A673 (cell line): Measurements from ENCODE around the gene ZG16. TPM values are rescaled to one million over a fixed set of nuclear protein-coding genes. Genes with fewer than 3 reads are reported as not detected.

Source experiments
- BruUV-seq: library from RNA; stranded (reverse); fragments of 400-500 nt; replicated peaks from 2 replicates; lab custom pipeline; 2021; lab: Mats Ljungman, UMichigan
- CTCF ChIA-PET: fragments of 300-600 bp; sonication (Branson Sonifier 250); formaldehyde crosslinking; loops from one replicate; lab custom pipeline; 2022; ENCODE audit warnings: antibody characterized with exemption; lab: Charles Lee
- POLR2A ChIA-PET: fragments of 300-600 bp; sonication (Branson Sonifier 250); formaldehyde crosslinking; loops from one replicate; lab custom pipeline; 2022; ENCODE audit warnings: antibody characterized with exemption; ENCODE audit not compliant: low non-redundant PET; lab: Charles Lee
- DNase-seq: peaks from one replicate; pipeline ENCODE4 v3.0.0-alpha.2; 2015; ENCODE audit warnings: low spot score
- H3K27ac ChIP-seq: fragments of 200-600 bp; sonication (generic); 2 replicates; pipeline ENCODE4 v1.5.1; 2016; ENCODE audit warnings: mixed run types, low read depth, mild to moderate bottlenecking, mixed read lengths, antibody characterized with exemption, low read length; ENCODE audit not compliant: poor library complexity, severe bottlenecking
- H3K27me3 ChIP-seq: fragments of 200-600 bp; sonication (generic); replicated peaks from 2 replicates; pipeline ENCODE4 v1.6.1; 2017; ENCODE audit warnings: mixed run types, low read depth, mild to moderate bottlenecking, mixed read lengths, antibody characterized with exemption, low read length; ENCODE audit not compliant: insufficient read depth, poor library complexity
- H3K36me3 ChIP-seq: fragments of 200-600 bp; sonication (generic); 2 replicates; pipeline ENCODE4 v1.6.1; 2016; ENCODE audit warnings: mixed run types, mild to moderate bottlenecking, mixed read lengths, antibody characterized with exemption, low read length; ENCODE audit not compliant: insufficient read depth, poor library complexity, severe bottlenecking
- H3K4me1 ChIP-seq: fragments of 200-600 bp; sonication (generic); 2 replicates; pipeline ENCODE4 v1.6.1; 2017; ENCODE audit warnings: mixed run types, mild to moderate bottlenecking, mixed read lengths, antibody characterized with exemption, low read length; ENCODE audit not compliant: insufficient read depth, poor library complexity, severe bottlenecking
- H3K4me3 ChIP-seq: fragments of 200-600 bp; sonication (generic); 2 replicates; pipeline ENCODE4 v1.5.1; 2016; ENCODE audit warnings: low read depth, mixed run types, mild to moderate bottlenecking, mixed read lengths, low read length; ENCODE audit not compliant: poor library complexity, severe bottlenecking
- H3K9me3 ChIP-seq: fragments of 200-600 bp; sonication (generic); 2 replicates; pipeline ENCODE4 v1.6.1; 2016; ENCODE audit warnings: mixed run types, low read depth, mild to moderate bottlenecking, mixed read lengths, antibody characterized with exemption, low read length; ENCODE audit not compliant: poor library complexity, severe bottlenecking
- CTCF ChIP-seq: fragments of 300-800, 200-600 bp; sonication (generic); conservative IDR thresholded peaks from 2 replicates; pipeline ENCODE4 v1.5.1; 2017; ENCODE audit warnings: low read depth, mild to moderate bottlenecking, antibody characterized with exemption, low read length, moderate library complexity, mixed read lengths
- EZH2 ChIP-seq: fragments of 200-600 bp; sonication (generic); IDR thresholded peaks from 2 replicates; pipeline ENCODE4 v1.6.1; 2017; ENCODE audit warnings: borderline replicate concordance, low read depth, mild to moderate bottlenecking, mixed read lengths, antibody characterized with exemption, low read length; ENCODE audit not compliant: poor library complexity, severe bottlenecking
- intact Hi-C: fragments of 100-400 bp; cut with micrococcal nuclease; formaldehyde crosslinking; loops from one replicate; pipeline ENCODE4 v1.10.0; 2022; ENCODE audit not compliant: unreplicated experiment
- total RNA-seq: library from RNA; stranded (reverse); gene quantifications from 2 replicates; pipeline ENCODE4 v1.2.3, GENCODE V29; 2021

The ZG16 gene
- total RNA-seq, 1 experiment from 2014 or later = not detected

GRCh38 chr16:29825145-29826044 lies 47.3 kb downstream of the ZG16 start:
- TF ChIP-seq EZH2 (no peak), CTCF (no peak)
- no peaks in the 10 kb centered on the region for H3K27me3 ChIP-seq
- intact Hi-C loops = no loop called here
- no peak overlapping the region for H3K4me3 ChIP-seq
- H3K4me1 ChIP-seq = peaks cover 29% of the 10 kb centered on the region
- peak overlapping the region; percentile 21 for H3K27ac ChIP-seq
- no peak for DNase-seq
- H3K36me3 ChIP-seq = no peaks in the 10 kb centered on the region
- ChIA-PET POLR2A (interaction anchor here (0.6 kb wide), 1 partner anchor 31 kb away, joined by 3 read pairs; no protein-coding TSS in a partner anchor), CTCF (interaction anchor here (0.8 kb wide), 1 partner anchor 12 kb away, joined by 6 read pairs; no protein-coding TSS in a partner anchor)
- H3K9me3 ChIP-seq = no peaks in the 10 kb centered on the region
- no TSS peak for BruUV-seq

GRCh38 chr16:29826342-29826695 lies 48.3 kb downstream of the ZG16 start:
- DNase-seq = no peak
- Histone ChIP-seq H3K36me3 (no peaks in the 10 kb centered on the region), H3K27ac (no peak overlapping the region), H3K4me3 (no peak overlapping the region), H3K27me3 (no peaks in the 10 kb centered on the region), H3K4me1 (peaks cover 19% of the 10 kb centered on the region), H3K9me3 (no peaks in the 10 kb centered on the region)
- intact Hi-C loops = no loop called here
- CTCF ChIA-PET = interaction anchor here (0.6 to 0.8 kb wide), 2 partner anchors 13 to 809 kb away, joined by 3 to 6 read pairs; no protein-coding TSS in a partner anchor
- POLR2A ChIA-PET = interaction anchor here (0.6 kb wide), 1 partner anchor 123 kb away, joined by 6 read pairs; no protein-coding TSS in a partner anchor
- TF ChIP-seq EZH2 (no peak), CTCF (no peak)
- no TSS peak for BruUV-seq

- POLR2A ChIA-PET = no interaction called here
- DNase-seq = no peak
- CTCF ChIA-PET = no interaction called here
- Histone ChIP-seq H3K27me3 (no peaks in the 10 kb centered on the region), H3K9me3 (no peaks in the 10 kb centered on the region), H3K36me3 (no peaks in the 10 kb centered on the region), H3K4me3 (no peak overlapping the region), H3K27ac (no peak overlapping the region), H3K4me1 (no peaks in the 10 kb centered on the region)
- TF ChIP-seq EZH2 = no peak
- no peak for TF ChIP-seq CTCF
- BruUV-seq = no TSS peak
- intact Hi-C loops = no loop called here
Observed at GRCh38 chr16:29830774-29831173, 52.7 kb downstream of the ZG16 start.
